Right atrium auricular region (tissue), 2 donors: ENCODE measurements around the gene KDM2B. TPM values are rescaled to one million over a fixed set of nuclear protein-coding genes. Genes with fewer than 3 reads are reported as not detected.

ENCODE experiments used
- DNase-seq: peaks from one replicate; pipeline ENCODE4 v3.0.0-alpha.2; 2019; ENCODE audit warnings: low spot score
- H3K27ac ChIP-seq, 2 donors: fragments of 200-600 bp; sonication (generic); 1 replicate in 1 of 2; 2 replicates in 1 of 2; pipeline ENCODE4 v1.5.1; 2016 to 2019
- H3K27me3 ChIP-seq, 2 donors: fragments of 200-600 bp; sonication (generic); one replicate each; pipeline versions ENCODE4 v1.5.1 to v1.6.0; 2017 to 2019
- H3K36me3 ChIP-seq: fragments of 200-600 bp; sonication (generic); one replicate; pipeline ENCODE4 v1.5.1; 2016
- H3K4me1 ChIP-seq, 2 donors: fragments of 200-600 bp; sonication (generic); one replicate each; pipeline versions ENCODE4 v1.5.1 to v1.6.0; 2017 to 2019
- H3K4me3 ChIP-seq, 2 donors: fragments of 200-600 bp; sonication (generic); 1 replicate in 1 of 2; 2 replicates in 1 of 2; pipeline ENCODE4 v1.5.1; 2017 to 2019; ENCODE audit warnings: mild to moderate bottlenecking in 1 of 2, moderate library complexity in 1 of 2
- H3K9me3 ChIP-seq, 2 donors: fragments of 200-600 bp; sonication (generic); one replicate each; pipeline ENCODE4 v1.5.1; 2019
- total RNA-seq, 2 donors: library from RNA; depleted of rRNA; stranded (reverse); fragments of >200 nt; gene quantifications; one replicate each; pipeline ENCODE4 v1.1.0, GENCODE V29; 2016
- TF ChIP-seq, protein P1 (sequence below), 2 donors: fragments of 200-600 bp; sonication (generic); IDR thresholded peaks; one replicate each; pipeline ENCODE4 v1.5.1; 2019; ENCODE audit warnings: antibody characterized with exemption in 2 of 2

Gene KDM2B
- total RNA-seq, 2 donors from 2014 or later = 9.5 to 10.8 TPM

DNA sequence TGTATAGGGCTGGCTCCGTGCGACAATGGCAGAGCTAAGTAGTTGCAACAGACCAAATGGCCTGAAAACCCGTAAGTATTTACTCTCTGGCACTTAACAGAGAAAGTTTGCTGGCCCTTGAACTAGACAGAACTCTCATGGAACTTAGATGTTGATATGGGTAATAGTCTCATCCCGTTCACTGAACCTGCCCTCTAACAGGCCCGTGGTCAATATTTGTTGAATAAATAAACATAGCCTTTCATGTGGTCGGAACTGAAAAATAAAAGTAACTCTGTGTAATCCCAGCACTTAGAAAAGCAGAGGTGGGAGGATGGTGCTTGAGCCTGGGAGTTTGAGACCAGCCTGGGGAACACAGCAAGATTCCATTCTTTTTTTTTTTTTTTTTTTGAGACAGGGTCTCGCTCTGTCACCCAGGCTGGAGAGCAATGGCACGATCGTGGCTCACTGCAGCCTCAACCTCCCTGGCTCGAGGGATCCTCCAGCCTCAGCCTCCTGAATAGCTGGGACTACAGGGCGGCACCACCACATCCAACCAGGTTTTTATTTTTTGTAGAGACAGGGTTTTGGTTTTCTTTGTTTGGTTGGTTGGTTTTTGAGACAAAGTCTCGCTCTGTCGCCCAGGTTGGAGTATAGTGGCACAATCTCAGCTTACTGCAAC is 29.7 kb downstream of the KDM2B start:
- DNase-seq = no peak
- no peaks in the 10 kb centered on the region for H3K4me1 ChIP-seq
- no peak overlapping the region for H3K27ac ChIP-seq
- H3K9me3 ChIP-seq = no peaks in the 10 kb centered on the region
- no peaks in the 10 kb centered on the region for H3K27me3 ChIP-seq
- peaks cover 12% of the 10 kb centered on the region for H3K36me3 ChIP-seq
- H3K4me3 ChIP-seq = no peak overlapping the region
- TF ChIP-seq, protein P1, sequence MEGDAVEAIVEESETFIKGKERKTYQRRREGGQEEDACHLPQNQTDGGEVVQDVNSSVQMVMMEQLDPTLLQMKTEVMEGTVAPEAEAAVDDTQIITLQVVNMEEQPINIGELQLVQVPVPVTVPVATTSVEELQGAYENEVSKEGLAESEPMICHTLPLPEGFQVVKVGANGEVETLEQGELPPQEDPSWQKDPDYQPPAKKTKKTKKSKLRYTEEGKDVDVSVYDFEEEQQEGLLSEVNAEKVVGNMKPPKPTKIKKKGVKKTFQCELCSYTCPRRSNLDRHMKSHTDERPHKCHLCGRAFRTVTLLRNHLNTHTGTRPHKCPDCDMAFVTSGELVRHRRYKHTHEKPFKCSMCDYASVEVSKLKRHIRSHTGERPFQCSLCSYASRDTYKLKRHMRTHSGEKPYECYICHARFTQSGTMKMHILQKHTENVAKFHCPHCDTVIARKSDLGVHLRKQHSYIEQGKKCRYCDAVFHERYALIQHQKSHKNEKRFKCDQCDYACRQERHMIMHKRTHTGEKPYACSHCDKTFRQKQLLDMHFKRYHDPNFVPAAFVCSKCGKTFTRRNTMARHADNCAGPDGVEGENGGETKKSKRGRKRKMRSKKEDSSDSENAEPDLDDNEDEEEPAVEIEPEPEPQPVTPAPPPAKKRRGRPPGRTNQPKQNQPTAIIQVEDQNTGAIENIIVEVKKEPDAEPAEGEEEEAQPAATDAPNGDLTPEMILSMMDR (IDR thresholded peaks at IDR 0.05) = no peak

DNA sequence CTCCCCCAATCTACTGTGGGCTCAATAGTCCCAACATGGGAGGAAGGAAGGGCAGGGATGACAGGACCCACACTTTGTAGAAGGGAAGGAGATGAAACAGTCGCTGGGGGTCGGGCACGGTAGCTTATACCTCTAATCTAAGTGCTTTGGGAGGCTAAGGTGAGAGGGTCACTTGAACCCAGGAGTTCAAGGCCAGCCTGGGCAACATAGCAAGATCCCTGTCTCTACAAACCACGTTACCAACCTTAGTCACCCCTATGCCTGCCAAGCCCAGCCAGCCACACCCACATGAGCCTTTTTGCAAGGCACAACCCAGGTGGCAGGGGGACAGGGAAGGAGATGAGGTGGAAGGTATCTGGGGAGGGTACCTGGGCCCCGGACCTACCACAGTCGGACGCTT is 31.7 kb downstream of the KDM2B start:
- Histone ChIP-seq H3K9me3 (no peaks in the 10 kb centered on the region), H3K4me3 (no peak overlapping the region), H3K4me1 (no peaks in the 10 kb centered on the region), H3K36me3 (peaks cover 12% of the 10 kb centered on the region), H3K27me3 (no peaks in the 10 kb centered on the region), H3K27ac (no peak overlapping the region)
- DNase-seq = no peak
- TF ChIP-seq, protein P1 (IDR thresholded peaks at IDR 0.05) = no peak

GRCh38 chr12:121545480-121545879 is 35.3 kb downstream of the KDM2B start:
- H3K36me3 ChIP-seq = peaks cover 12% of the 10 kb centered on the region
- no peak for DNase-seq
- H3K4me3 ChIP-seq = no peak overlapping the region
- H3K9me3 ChIP-seq = no peaks in the 10 kb centered on the region
- no peaks in the 10 kb centered on the region for H3K4me1 ChIP-seq
- no peaks in the 10 kb centered on the region for H3K27me3 ChIP-seq
- H3K27ac ChIP-seq = no peak overlapping the region
- TF ChIP-seq, protein P1 (IDR thresholded peaks at IDR 0.05) = no peak

DNA sequence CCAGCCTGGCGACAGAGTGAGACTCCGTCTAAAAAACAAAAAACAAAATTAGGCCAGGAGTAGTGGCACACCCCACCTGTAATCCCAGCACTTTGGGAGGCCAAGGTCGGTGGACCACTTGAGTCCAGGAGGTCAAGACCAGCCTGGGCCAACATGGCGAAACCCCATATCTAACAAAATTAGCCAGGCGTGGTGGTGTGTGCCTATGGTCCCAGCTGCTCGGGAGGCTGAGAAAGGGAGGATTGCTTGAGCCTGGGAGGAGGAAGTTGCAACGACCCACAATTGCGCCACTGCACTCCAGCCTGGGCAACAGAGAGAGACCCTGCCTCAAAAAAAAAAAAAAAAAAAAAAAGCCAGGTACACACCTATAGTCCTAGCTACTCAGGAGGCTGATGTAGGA is 37.0 kb downstream of the KDM2B start:
- DNase-seq = no peak

GRCh38 chr12:121539908-121540307 is 40.9 kb downstream of the KDM2B start:
- Histone ChIP-seq H3K36me3 (no peaks in the 10 kb centered on the region), H3K4me1 (peaks cover 0 to 28% of the 10 kb centered on the region in 2 donors), H3K9me3 (no peaks in the 10 kb centered on the region), H3K27ac (no peak overlapping the region), H3K27me3 (no peaks in the 10 kb centered on the region), H3K4me3 (no peak overlapping the region)
- DNase-seq = no peak
- TF ChIP-seq, protein P1 (IDR thresholded peaks at IDR 0.05) = no peak

More for the DNA sequence above, 37.0 kb downstream of the KDM2B start:
- Histone ChIP-seq H3K4me1 (peaks cover 0 to 1% of the 10 kb centered on the region in 2 donors), H3K27me3 (no peaks in the 10 kb centered on the region), H3K9me3 (no peaks in the 10 kb centered on the region), H3K27ac (no peak overlapping the region), H3K4me3 (no peak overlapping the region), H3K36me3 (peaks cover 7% of the 10 kb centered on the region)
- TF ChIP-seq, protein P1 (IDR thresholded peaks at IDR 0.05) = no peak

GRCh38 chr12:121538699-121539061 is 42.1 kb downstream of the KDM2B start:
- Histone ChIP-seq H3K9me3 (no peaks in the 10 kb centered on the region), H3K36me3 (no peaks in the 10 kb centered on the region), H3K4me3 (peak overlapping the region in 1 of 2 donors; percentile 67), H3K27ac (peak overlapping the region in 1 of 2 donors; percentile 91), H3K4me1 (peaks cover 0 to 30% of the 10 kb centered on the region in 2 donors), H3K27me3 (no peaks in the 10 kb centered on the region)
- DNase-seq = no peak
- TF ChIP-seq, protein P1 (IDR thresholded peaks at IDR 0.05) = no peak
